KG1 (cell line): ENCODE results near the gene KRTAP10-4.
"Not testable (repeated sequence)": the region's sequence is repeated elsewhere in the genome, so short reads cannot be mapped to it uniquely, and the experiment has no call there.

ENCODE experiments used
- DNase-seq: peaks from one replicate; lab custom pipeline; 2025; lab: John Stamatoyannopoulos, UW

Gene KRTAP10-4

GRCh38 chr21:44557491-44558328 lies 15.8 kb upstream of the KRTAP10-4 start:
- DNase-seq = no peak

- DNase-seq = not testable (repeated sequence)
These were observed 15.2 kb upstream of the KRTAP10-4 start for GRCh38 chr21:44558329-44558675.

- no peak for DNase-seq
These were observed 14.8 kb upstream of the KRTAP10-4 start, which contains the start of gene KRTAP10-3 for GRCh38 chr21:44558695-44559094. TSS of gene KRTAP10-3 (minus strand) at chr21:44558795. CDS start at chr21:44558715, 80 bp downstream.

GRCh38 chr21:44564099-44564498 lies 9.4 kb upstream of the KRTAP10-4 start:
- no peak for DNase-seq

- no peak for DNase-seq
These were observed 8.5 kb upstream of the KRTAP10-4 start for GRCh38 chr21:44564886-44565598.

- DNase-seq = peak; percentile 7
These were observed 7.1 kb upstream of the KRTAP10-4 start for GRCh38 chr21:44566403-44566802.

GRCh38 chr21:44567481-44568171 lies 5.9 kb upstream of the KRTAP10-4 start:
- no peak for DNase-seq

GRCh38 chr21:44568261-44568660 lies 5.3 kb upstream of the KRTAP10-4 start:
- no peak for DNase-seq

GRCh38 chr21:44568667-44569556 lies 4.6 kb upstream of the KRTAP10-4 start:
- no peak for DNase-seq

GRCh38 chr21:44569861-44570517 lies 3.5 kb upstream of the KRTAP10-4 start:
- DNase-seq = no peak

- no peak for DNase-seq
These were observed 2.2 kb upstream of the KRTAP10-4 start for GRCh38 chr21:44571296-44571695.

- no peak for DNase-seq
These were observed 1.4 kb upstream of the KRTAP10-4 start for GRCh38 chr21:44571844-44572782.

GRCh38 chr21:44572959-44573583 lies 458 bp upstream of the KRTAP10-4 start:
- DNase-seq = no peak

- no peak for DNase-seq
These were observed 1.2 kb downstream of the KRTAP10-4 start for GRCh38 chr21:44574457-44575306.

GRCh38 chr21:44575307-44576024 lies 1.9 kb downstream of the KRTAP10-4 start:
- DNase-seq = no peak

GRCh38 chr21:44576025-44576420 lies 2.5 kb downstream of the KRTAP10-4 start:
- DNase-seq = no peak

- no peak for DNase-seq
These were observed 5.0 kb downstream of the KRTAP10-4 start for GRCh38 chr21:44578371-44579055.
